HAP-1 (cell line): Measurements from ENCODE around the gene APBB3.

Experiments used
- DNase-seq, 2 experiments: peaks; one replicate each; pipeline ENCODE4 v3.0.0-alpha.2; 2016 to 2020; ENCODE audit warnings: low spot score in 2 of 2
- H3K27me3 ChIP-seq: fragments of 250-450 bp; sonication (Bioruptor Pico); 2 replicates; pipeline ENCODE4 v1.5.1; 2020; ENCODE audit warnings: low read depth, mild to moderate bottlenecking, moderate library complexity
- H3K36me3 ChIP-seq: fragments of 250-450 bp; sonication (Bioruptor Pico); replicated peaks from 2 replicates; pipeline ENCODE4 v1.5.1; 2020; ENCODE audit warnings: mild to moderate bottlenecking
- H3K4me1 ChIP-seq: fragments of 250-450 bp; sonication (Bioruptor Pico); 2 replicates; pipeline ENCODE4 v1.5.1; 2020; ENCODE audit warnings: mild to moderate bottlenecking
- H3K4me3 ChIP-seq: fragments of 250-450 bp; sonication (Bioruptor Pico); 2 replicates; pipeline ENCODE4 v1.5.1; 2020; ENCODE audit warnings: mild to moderate bottlenecking, moderate library complexity
- H3K9me3 ChIP-seq: fragments of 250-450 bp; sonication (Bioruptor Pico); 2 replicates; pipeline ENCODE4 v1.5.1; 2020; ENCODE audit warnings: mild to moderate bottlenecking, moderate library complexity
- in situ Hi-C: fragments of 300-500 bp; cut with MboI; formaldehyde crosslinking; loops from 3 replicates; pipeline ENCODE4 v1.14.3; 2020; ENCODE audit warnings: low sequenced_read_pairs, inconsistent platforms, mixed read lengths

Gene APBB3

DNA sequence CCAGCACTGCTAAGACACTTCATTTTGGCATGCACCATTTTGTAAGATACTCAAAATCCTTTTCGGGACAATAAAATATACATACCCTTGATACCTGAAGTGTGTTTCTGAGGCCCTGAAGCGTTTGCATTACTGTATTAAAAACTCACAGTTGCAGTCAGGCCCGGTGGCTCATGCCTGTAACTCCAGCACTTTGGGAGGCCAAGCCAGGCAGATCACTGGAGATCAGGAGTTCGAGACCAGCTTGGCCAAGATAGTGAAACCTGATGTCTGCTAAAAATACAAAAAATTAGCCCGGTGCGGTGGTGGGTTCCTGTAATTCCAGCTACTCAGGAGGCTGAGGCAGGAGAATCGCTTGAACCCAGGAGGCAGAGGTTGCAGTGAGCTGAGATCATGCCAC is 19.4 kb downstream of the APBB3 start:
- no peaks in the 10 kb centered on the region for H3K4me1 ChIP-seq
- H3K9me3 ChIP-seq = no peaks in the 10 kb centered on the region
- in situ Hi-C loops = no loop called here
- no peaks in the 10 kb centered on the region for H3K27me3 ChIP-seq
- DNase-seq = no peak
- H3K4me3 ChIP-seq = no peak overlapping the region
- peaks cover 39% of the 10 kb centered on the region for H3K36me3 ChIP-seq

GRCh38 chr5:140542972-140543371 is 21.4 kb downstream of the APBB3 start:
- H3K9me3 ChIP-seq = no peaks in the 10 kb centered on the region
- no peak for DNase-seq
- in situ Hi-C loops = no loop called here
- H3K36me3 ChIP-seq = peaks cover 46% of the 10 kb centered on the region
- no peaks in the 10 kb centered on the region for H3K27me3 ChIP-seq
- no peaks in the 10 kb centered on the region for H3K4me1 ChIP-seq
- H3K4me3 ChIP-seq = no peak overlapping the region

- in situ Hi-C loops = no loop called here
Observed at GRCh38 chr5:140540227-140540626, 24.2 kb downstream of the APBB3 start.

DNA sequence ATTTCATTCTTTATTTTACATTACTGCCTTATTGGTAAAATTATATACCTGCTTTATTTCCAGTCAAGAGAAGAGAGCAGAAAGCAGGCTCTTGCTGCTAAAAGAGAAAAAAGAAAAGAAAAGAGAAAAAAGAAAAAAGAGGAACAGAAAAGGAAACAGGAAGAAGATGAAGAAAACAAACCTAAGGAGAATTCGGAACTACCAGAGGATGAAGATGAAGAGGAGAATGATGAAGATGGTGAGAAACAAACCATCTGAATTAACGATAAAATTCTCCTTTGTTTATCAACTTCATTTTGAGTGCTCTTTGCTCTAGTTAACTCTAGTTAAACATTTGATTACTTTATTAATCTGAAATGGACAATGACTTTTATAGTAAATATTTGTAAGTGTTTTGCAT is 40.4 kb downstream of the APBB3 start:
- Histone ChIP-seq H3K4me1 (no peaks in the 10 kb centered on the region), H3K4me3 (no peak overlapping the region), H3K36me3 (peaks cover 34% of the 10 kb centered on the region), H3K27me3 (no peaks in the 10 kb centered on the region), H3K9me3 (no peaks in the 10 kb centered on the region)
- in situ Hi-C loops = no loop called here
- no peak for DNase-seq

More at GRCh38 chr5:140540227-140540626, 24.2 kb downstream of the APBB3 start:
- no peak for DNase-seq
- Histone ChIP-seq H3K4me3 (no peak overlapping the region), H3K9me3 (no peaks in the 10 kb centered on the region), H3K36me3 (peaks cover 54% of the 10 kb centered on the region), H3K27me3 (no peaks in the 10 kb centered on the region), H3K4me1 (no peaks in the 10 kb centered on the region)

GRCh38 chr5:140513124-140513523 is 51.3 kb downstream of the APBB3 start:
- Histone ChIP-seq H3K4me1 (no peaks in the 10 kb centered on the region), H3K4me3 (no peak overlapping the region), H3K27me3 (no peaks in the 10 kb centered on the region), H3K36me3 (peaks cover 56% of the 10 kb centered on the region), H3K9me3 (no peaks in the 10 kb centered on the region)
- no peak for DNase-seq
- in situ Hi-C loops = no loop called here

DNA sequence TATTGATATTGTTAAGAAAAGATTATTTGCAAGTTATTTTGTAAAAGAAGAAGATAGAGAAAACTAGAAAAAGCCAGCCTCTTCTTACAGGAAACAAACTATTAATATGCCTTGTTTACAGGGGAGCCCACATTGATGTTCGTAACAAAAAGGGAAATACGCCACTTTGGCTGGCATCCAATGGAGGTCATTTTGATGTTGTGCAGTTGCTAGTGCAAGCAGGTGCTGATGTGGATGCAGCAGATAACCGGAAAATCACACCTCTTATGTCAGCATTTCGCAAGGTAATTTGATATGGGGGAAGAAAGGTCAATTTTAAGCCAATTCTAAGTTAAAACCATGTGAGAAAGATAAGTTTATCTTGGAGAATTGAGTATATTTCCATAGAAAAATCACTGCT is 54.5 kb downstream of the APBB3 start:
- in situ Hi-C loops = no loop called here
- no peak overlapping the region for H3K4me3 ChIP-seq

More for the DNA sequence above, 54.5 kb downstream of the APBB3 start:
- DNase-seq = no peak
- Histone ChIP-seq H3K4me1 (no peaks in the 10 kb centered on the region), H3K9me3 (no peaks in the 10 kb centered on the region), H3K27me3 (no peaks in the 10 kb centered on the region), H3K36me3 (peaks cover 82% of the 10 kb centered on the region)
